NT2/D1 (cell line): Measurements from ENCODE around the gene STARD10.

Experiments used
- DNase-seq: peaks from one replicate; pipeline ENCODE4 v3.0.0-alpha.2; 2011; ENCODE audit warnings: low read depth, low spot score
- H3K27me3 ChIP-seq: 2 replicates; pipeline ENCODE4 v1.6.0; 2011; ENCODE audit warnings: mild to moderate bottlenecking; ENCODE audit not compliant: insufficient read length, insufficient read depth
- H3K36me3 ChIP-seq: 2 replicates; pipeline ENCODE4 v1.6.1; 2011; ENCODE audit warnings: mild to moderate bottlenecking, low read length, mixed read lengths; ENCODE audit not compliant: insufficient read depth, insufficient read length
- H3K4me1 ChIP-seq: 2 replicates; pipeline ENCODE4 v1.5.1; 2011; ENCODE audit not compliant: insufficient read depth, insufficient read length
- H3K4me3 ChIP-seq: 2 replicates; pipeline ENCODE4 v1.5.1; 2011; ENCODE audit warnings: low read depth; ENCODE audit not compliant: insufficient read length
- H3K9ac ChIP-seq: 2 replicates; pipeline ENCODE4 v1.6.0; 2011; ENCODE audit warnings: low read depth; ENCODE audit not compliant: insufficient read length
- H3K9me3 ChIP-seq: 2 replicates; pipeline ENCODE4 v1.5.1; 2011; ENCODE audit warnings: mild to moderate bottlenecking, low read length; ENCODE audit not compliant: insufficient read depth
- SUZ12 ChIP-seq: IDR thresholded peaks from 2 replicates; pipeline ENCODE4 v1.6.1; 2011; ENCODE audit not compliant: insufficient read length, insufficient read depth; ENCODE audit errors: extremely low read depth
- YY1 ChIP-seq: IDR thresholded peaks from 2 replicates; pipeline ENCODE4 v1.6.1; 2011; ENCODE audit not compliant: insufficient read length, insufficient read depth
- ZNF274 ChIP-seq: IDR thresholded peaks from 2 replicates; pipeline ENCODE4 v1.6.1; 2011; ENCODE audit warnings: mild to moderate bottlenecking, low read depth, low read length

The STARD10 gene

GRCh38 chr11:72760539-72761405, 33.1 kb downstream of the STARD10 start:
- no peak overlapping the region for H3K9ac ChIP-seq
- TF ChIP-seq YY1 (no peak), ZNF274 (no peak), SUZ12 (no peak)
- no peaks in the 10 kb centered on the region for H3K27me3 ChIP-seq
- no peak overlapping the region for H3K4me3 ChIP-seq
- no peak for DNase-seq
- H3K4me1 ChIP-seq, result peaks cover 11% of the 10 kb centered on the region
- peaks cover 16% of the 10 kb centered on the region for H3K36me3 ChIP-seq
- H3K9me3 ChIP-seq, result no peaks in the 10 kb centered on the region

GRCh38 chr11:72759468-72759985, 34.3 kb downstream of the STARD10 start:
- H3K9ac ChIP-seq, result no peak overlapping the region
- peaks cover 11% of the 10 kb centered on the region for H3K4me1 ChIP-seq
- H3K4me3 ChIP-seq, result no peak overlapping the region
- H3K27me3 ChIP-seq, result no peaks in the 10 kb centered on the region
- no peak for TF ChIP-seq YY1
- no peak for TF ChIP-seq SUZ12
- TF ChIP-seq ZNF274, result no peak
- no peak for DNase-seq
- peaks cover 16% of the 10 kb centered on the region for H3K36me3 ChIP-seq
- no peaks in the 10 kb centered on the region for H3K9me3 ChIP-seq

- Histone ChIP-seq H3K4me1 (peaks cover 11% of the 10 kb centered on the region), H3K4me3 (no peak overlapping the region), H3K27me3 (no peaks in the 10 kb centered on the region), H3K36me3 (peaks cover 18% of the 10 kb centered on the region), H3K9ac (no peak overlapping the region), H3K9me3 (no peaks in the 10 kb centered on the region)
- DNase-seq, result no peak
- no peak for TF ChIP-seq YY1
- TF ChIP-seq ZNF274, result no peak
- TF ChIP-seq SUZ12, result no peak
Observed at GRCh38 chr11:72758690-72759389, 35.0 kb downstream of the STARD10 start.

- no peak overlapping the region for H3K4me3 ChIP-seq
- no peaks in the 10 kb centered on the region for H3K9me3 ChIP-seq
- H3K27me3 ChIP-seq, result no peaks in the 10 kb centered on the region
- DNase-seq, result no peak
- peaks cover 11% of the 10 kb centered on the region for H3K4me1 ChIP-seq
- no peak for TF ChIP-seq YY1
- TF ChIP-seq SUZ12, result no peak
- TF ChIP-seq ZNF274, result no peak
- no peak overlapping the region for H3K9ac ChIP-seq
- H3K36me3 ChIP-seq, result peaks cover 18% of the 10 kb centered on the region
Observed at GRCh38 chr11:72758304-72758689, 35.5 kb downstream of the STARD10 start.

- H3K9ac ChIP-seq, result no peak overlapping the region
- TF ChIP-seq SUZ12, result no peak
- TF ChIP-seq YY1, result no peak
- no peak for TF ChIP-seq ZNF274
- H3K4me1 ChIP-seq, result peaks cover 10% of the 10 kb centered on the region
- H3K27me3 ChIP-seq, result no peaks in the 10 kb centered on the region
- no peaks in the 10 kb centered on the region for H3K9me3 ChIP-seq
- no peak for DNase-seq
- peaks cover 18% of the 10 kb centered on the region for H3K36me3 ChIP-seq
- H3K4me3 ChIP-seq, result no peak overlapping the region
Observed at GRCh38 chr11:72755713-72756285, 38.0 kb downstream of the STARD10 start.

GRCh38 chr11:72754544-72755155, 39.2 kb downstream of the STARD10 start:
- Histone ChIP-seq H3K4me3 (no peak overlapping the region), H3K9ac (no peak overlapping the region), H3K36me3 (peaks cover 18% of the 10 kb centered on the region), H3K27me3 (no peaks in the 10 kb centered on the region), H3K4me1 (peaks cover 12% of the 10 kb centered on the region), H3K9me3 (no peaks in the 10 kb centered on the region)
- DNase-seq, result no peak
- TF ChIP-seq ZNF274, result no peak
- TF ChIP-seq SUZ12, result no peak
- no peak for TF ChIP-seq YY1

- TF ChIP-seq ZNF274 (no peak), SUZ12 (no peak), YY1 (no peak)
- Histone ChIP-seq H3K27me3 (no peaks in the 10 kb centered on the region), H3K4me1 (peaks cover 12% of the 10 kb centered on the region), H3K9me3 (no peaks in the 10 kb centered on the region), H3K4me3 (no peak overlapping the region), H3K36me3 (peaks cover 18% of the 10 kb centered on the region), H3K9ac (no peak overlapping the region)
- DNase-seq, result no peak
Observed at GRCh38 chr11:72754149-72754543, 39.7 kb downstream of the STARD10 start.
